ENCODE measurements around the gene APOBEC2.
A peak's percentile ranks its signal among the peaks of the same experiment; 100 is the strongest.
"Not testable (repeated sequence)": the region's sequence is repeated elsewhere in the genome, so short reads cannot be mapped to it uniquely, and the experiment has no call there.

The APOBEC2 gene

GRCh38 chr6:41053041-41053440, at the start of gene APOBEC2:
Gene APOBEC2, plus strand, starts transcription at chr6:41053202. Its CDS starts 146 bp downstream, at chr6:41053348.
- DNase-seq (ENCODE audit: low read depth in 1 of 2, low spot score in 1 of 2), result no peak

- DNase-seq (ENCODE audit: low read depth in 1 of 2, low spot score in 1 of 2), result peak; percentile 16 to 20
These were observed 46.8 kb upstream of the APOBEC2 start for GRCh38 chr6:41006217-41006616.

GRCh38 chr6:41006980-41007379, 46.0 kb upstream of the APOBEC2 start:
- DNase-seq (ENCODE audit: low read depth in 1 of 2, low spot score in 1 of 2), result not testable (repeated sequence)

- no peak for DNase-seq (ENCODE audit: low read depth in 1 of 2, low spot score in 1 of 2)
These were observed 45.0 kb upstream of the APOBEC2 start for GRCh38 chr6:41008011-41008410.

- DNase-seq (ENCODE audit: low read depth in 1 of 2, low spot score in 1 of 2), result no peak
These were observed 43.3 kb upstream of the APOBEC2 start for GRCh38 chr6:41009669-41010068.

- no peak for DNase-seq (ENCODE audit: low read depth in 1 of 2, low spot score in 1 of 2)
These were observed 41.3 kb upstream of the APOBEC2 start for GRCh38 chr6:41011673-41012072.

- no peak for DNase-seq (ENCODE audit: low read depth in 1 of 2, low spot score in 1 of 2)
These were observed 39.4 kb upstream of the APOBEC2 start for GRCh38 chr6:41013466-41014153.

- DNase-seq (ENCODE audit: low read depth in 1 of 2, low spot score in 1 of 2), result no peak
These were observed 38.2 kb upstream of the APOBEC2 start for GRCh38 chr6:41014780-41015179.

GRCh38 chr6:41015860-41016259, 37.1 kb upstream of the APOBEC2 start:
- DNase-seq (ENCODE audit: low read depth in 1 of 2, low spot score in 1 of 2), result not testable (repeated sequence)

GRCh38 chr6:41017663-41018062, 35.3 kb upstream of the APOBEC2 start:
- DNase-seq (ENCODE audit: low read depth in 1 of 2, low spot score in 1 of 2), result no peak

- no peak for DNase-seq (ENCODE audit: low read depth in 1 of 2, low spot score in 1 of 2)
These were observed 31.2 kb upstream of the APOBEC2 start for GRCh38 chr6:41021832-41022231.

- no peak for DNase-seq (ENCODE audit: low read depth in 1 of 2, low spot score in 1 of 2)
These were observed 30.7 kb upstream of the APOBEC2 start for GRCh38 chr6:41022294-41022693.

- no peak for DNase-seq (ENCODE audit: low read depth in 1 of 2, low spot score in 1 of 2)
These were observed 29.9 kb upstream of the APOBEC2 start for GRCh38 chr6:41023114-41023513.

- no peak for DNase-seq (ENCODE audit: low read depth in 1 of 2, low spot score in 1 of 2)
These were observed 27.0 kb upstream of the APOBEC2 start for GRCh38 chr6:41025966-41026530.

GRCh38 chr6:41027241-41027640, 25.8 kb upstream of the APOBEC2 start:
- DNase-seq (ENCODE audit: low read depth in 1 of 2, low spot score in 1 of 2), result no peak

- peak; percentile 55 to 65 for DNase-seq (ENCODE audit: low read depth in 1 of 2, low spot score in 1 of 2)
These were observed 25.0 kb upstream of the APOBEC2 start for GRCh38 chr6:41027799-41028560.

GRCh38 chr6:41028561-41029412, 24.2 kb upstream of the APOBEC2 start:
- no peak for DNase-seq (ENCODE audit: low read depth in 1 of 2, low spot score in 1 of 2)

GRCh38 chr6:41032830-41033229, 20.2 kb upstream of the APOBEC2 start:
- no peak for DNase-seq (ENCODE audit: low read depth in 1 of 2, low spot score in 1 of 2)

GRCh38 chr6:41033776-41034175, 19.2 kb upstream of the APOBEC2 start:
- no peak for DNase-seq (ENCODE audit: low read depth in 1 of 2, low spot score in 1 of 2)

- no peak for DNase-seq (ENCODE audit: low read depth in 1 of 2, low spot score in 1 of 2)
These were observed 16.8 kb upstream of the APOBEC2 start for GRCh38 chr6:41036186-41036585.

GRCh38 chr6:41036601-41037000, 16.4 kb upstream of the APOBEC2 start:
- no peak for DNase-seq (ENCODE audit: low read depth in 1 of 2, low spot score in 1 of 2)

All from stimulated activated CD4-positive, alpha-beta T cell treated with anti-CD3 and anti-CD28 coated beads, Interleukin-15, amount 100 ng/mL, for 1 hour (primary cell).